Endothelial cell of hepatic sinusoid (primary cell): ENCODE data around the gene AGMAT.

ENCODE experiments used
- in situ Hi-C: cut with HindIII; loops from 2 replicates; pipeline ENCODE4 v1.10.0; 2017; ENCODE audit warnings: low sequenced_read_pairs

Gene AGMAT

DNA sequence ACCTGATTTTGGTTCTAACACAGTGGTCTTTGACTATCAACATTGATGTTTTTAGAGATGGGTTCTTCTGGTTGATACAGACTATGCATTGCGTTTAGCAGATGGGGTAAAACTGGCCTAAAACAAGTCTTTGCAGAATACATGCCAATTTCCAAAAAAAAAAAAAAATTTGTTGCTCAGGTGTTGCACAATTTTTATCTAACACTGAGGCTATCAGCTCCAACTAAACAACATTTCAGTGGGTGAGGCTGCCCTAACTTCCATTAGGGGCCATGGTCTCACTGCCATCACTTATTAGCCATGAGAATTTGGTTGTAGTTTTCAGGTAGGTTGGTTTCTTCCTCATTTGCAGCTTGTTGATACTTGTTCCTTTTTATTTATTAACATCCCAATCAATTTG is 14.0 kb downstream of the AGMAT start:
- in situ Hi-C loops, result no loop called here

DNA sequence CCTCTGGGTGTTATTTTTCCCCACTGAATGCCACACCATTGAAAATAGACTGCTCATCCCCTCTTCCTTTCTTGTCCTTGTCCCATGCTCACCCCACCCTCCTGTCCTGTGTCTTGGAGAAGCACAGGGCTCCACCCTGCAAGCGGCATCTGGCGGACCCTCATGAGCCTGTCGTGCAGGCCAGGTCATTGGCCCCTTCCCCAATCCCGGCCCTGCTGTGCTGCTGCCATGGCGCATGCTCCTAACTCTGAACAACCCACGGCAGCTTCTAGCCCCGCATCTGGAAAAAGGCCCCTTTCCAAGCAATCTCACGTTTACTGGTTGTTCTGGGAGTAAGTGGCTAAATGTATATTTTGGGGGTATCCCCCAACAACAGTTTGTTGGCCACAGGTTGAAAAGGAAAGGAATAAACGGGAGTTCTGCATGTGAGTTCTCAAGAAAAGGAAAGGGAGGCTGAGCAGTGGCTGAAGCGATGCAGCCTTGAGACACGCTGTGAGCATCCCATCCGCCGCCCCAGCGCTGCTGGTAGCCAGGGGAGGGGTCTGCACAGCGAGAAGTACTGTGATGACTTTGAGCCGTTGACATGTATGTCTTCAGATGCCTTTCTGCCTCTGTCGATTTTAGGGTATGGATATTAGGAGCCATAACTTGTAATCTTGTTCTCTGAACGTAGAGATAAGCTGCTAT is 16.3 kb downstream of the AGMAT start:
- in situ Hi-C loops, result no loop called here

GRCh38 chr1:15559189-15559810 is 25.6 kb downstream of the AGMAT start:
- in situ Hi-C loops, result no loop called here

DNA sequence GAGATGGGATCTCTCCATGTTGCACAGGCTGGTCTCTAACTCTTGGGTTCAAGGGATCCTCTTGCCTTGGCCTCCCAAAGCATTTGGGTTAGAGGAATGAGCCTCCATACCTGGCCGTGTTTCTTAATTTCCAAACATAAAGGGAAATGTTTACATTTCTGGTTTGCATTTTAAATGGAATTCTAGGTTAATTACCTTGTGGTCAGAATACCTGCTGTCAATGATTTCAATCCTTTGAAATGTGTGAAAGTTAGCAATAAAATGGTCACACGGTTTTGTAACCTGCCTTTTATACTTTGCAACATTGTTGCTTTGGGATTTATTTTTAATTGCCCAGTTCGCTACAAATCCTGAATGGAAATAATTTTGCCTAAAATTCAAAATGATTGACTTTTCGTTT is 26.3 kb downstream of the AGMAT start:
- in situ Hi-C loops, result no loop called here

DNA sequence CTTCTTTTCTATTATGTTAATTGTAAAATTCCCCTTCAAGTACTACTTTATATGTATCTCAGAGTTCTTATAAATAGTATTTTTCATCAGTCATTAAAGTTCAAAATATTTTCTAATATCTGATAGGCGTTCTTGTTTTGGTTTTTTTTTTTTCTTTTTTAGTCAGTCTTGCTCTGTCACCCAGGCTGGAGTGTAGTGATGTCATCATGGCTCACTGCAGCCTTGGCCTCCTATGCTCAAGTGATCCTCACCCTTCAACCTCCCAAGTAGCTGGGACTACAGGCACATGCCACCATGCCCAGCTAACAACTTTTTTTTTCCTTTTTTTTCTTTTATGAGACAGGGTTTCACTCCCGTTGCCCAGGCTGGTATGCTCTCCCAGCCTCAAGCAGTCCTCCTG is 27.3 kb downstream of the AGMAT start:
- in situ Hi-C loops, result no loop called here

DNA sequence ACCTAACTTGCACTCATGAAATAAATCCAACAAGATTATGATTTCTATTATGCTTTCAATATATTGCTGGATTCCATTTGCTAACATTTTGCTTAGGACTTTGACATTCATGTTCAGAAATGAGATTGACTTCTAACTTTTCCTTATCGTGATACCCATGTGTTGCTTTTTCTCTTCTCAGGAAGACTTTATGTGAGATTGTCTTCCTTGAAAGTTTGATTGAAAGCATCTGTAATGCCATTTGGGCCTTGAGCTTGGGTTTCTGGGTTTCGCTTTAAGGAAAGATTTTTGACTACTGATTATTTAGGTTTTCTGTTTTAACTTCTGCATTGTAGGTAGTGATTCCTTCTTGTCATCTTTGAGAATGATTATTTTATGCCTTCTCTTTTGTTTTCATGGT is 27.8 kb downstream of the AGMAT start:
- in situ Hi-C loops, result no loop called here

DNA sequence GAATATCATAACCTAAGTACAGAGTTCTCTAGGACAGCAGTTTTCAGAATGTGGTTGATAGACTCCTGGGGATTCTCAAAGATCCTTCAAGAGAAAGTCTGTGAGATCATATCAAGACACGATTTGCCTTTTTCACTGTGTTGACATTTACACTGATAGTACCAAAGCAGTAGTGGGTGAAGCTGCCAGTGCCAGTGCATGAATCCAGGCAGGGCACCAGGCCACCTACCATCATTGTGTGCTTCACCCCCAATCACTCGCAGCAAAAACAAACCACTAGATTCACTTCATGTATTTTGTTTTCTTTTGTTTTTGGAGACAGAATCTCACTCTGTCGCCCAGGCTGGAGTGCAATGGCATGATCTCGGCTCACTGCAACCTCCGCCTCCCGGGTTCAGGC is 34.3 kb downstream of the AGMAT start:
- in situ Hi-C loops, result no loop called here

- in situ Hi-C loops, result no loop called here
Measured at GRCh38 chr1:15546641-15547040, 38.2 kb downstream of the AGMAT start.

- in situ Hi-C loops, result no loop called here
Measured at GRCh38 chr1:15543589-15544568, 41.0 kb downstream of the AGMAT start.

DNA sequence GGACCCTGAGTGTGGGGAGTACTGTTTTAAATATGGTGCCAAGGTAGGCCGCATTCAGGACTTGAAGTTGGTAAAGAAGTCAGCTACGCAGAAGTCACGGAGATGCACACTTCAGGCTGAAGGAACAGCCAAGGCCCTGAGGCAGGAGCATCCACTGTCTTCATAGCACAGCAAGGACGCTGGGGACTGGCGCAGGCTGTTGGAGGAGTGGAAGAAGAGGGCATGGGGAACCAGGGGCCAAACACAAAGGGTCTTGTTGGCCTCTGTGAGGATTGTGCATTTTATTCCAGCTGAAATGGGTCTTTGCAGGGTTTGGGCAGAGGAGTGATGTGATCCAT is 41.6 kb downstream of the AGMAT start:
- in situ Hi-C loops, result no loop called here

DNA sequence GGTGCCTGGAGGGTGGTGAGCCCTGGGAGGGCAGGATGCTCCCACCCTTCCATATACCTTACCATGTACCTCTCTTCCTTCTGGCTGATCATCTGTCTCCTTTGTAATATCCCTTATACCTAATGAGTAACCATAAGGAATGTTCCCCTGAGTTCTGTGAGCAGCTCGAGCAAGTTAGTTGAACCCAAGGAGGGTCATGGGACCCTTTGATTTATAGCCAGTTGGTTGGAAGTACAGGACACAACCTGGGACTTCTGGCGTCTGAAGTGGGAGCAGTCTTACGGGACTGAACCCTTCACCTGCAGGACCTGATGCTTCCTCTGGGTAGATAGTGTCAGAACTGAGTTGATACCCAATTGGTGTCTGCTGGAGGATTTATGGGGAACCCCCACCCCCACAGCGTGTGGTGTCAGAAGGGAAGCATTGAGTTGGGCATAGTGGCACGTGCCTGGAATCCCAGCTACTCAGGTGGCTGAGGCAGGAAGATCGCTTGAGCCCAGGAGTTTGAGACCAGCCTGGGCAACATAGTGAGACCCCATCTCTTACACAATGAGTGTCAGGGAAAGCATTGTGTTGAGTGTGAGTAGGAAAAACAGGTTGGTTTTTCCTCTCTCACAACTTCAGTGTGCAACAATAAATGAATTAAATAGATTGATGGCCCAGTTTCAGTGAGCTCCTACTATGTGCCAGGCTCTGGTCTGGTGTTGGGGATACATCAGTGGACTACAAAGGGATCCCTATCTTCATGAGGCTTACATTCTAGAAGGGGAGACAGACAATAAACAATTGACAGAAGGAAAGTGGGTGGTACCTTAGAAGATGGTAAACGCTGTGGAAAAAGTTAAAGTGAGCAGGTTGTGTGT is 42.2 kb downstream of the AGMAT start:
- in situ Hi-C loops, result no loop called here

DNA sequence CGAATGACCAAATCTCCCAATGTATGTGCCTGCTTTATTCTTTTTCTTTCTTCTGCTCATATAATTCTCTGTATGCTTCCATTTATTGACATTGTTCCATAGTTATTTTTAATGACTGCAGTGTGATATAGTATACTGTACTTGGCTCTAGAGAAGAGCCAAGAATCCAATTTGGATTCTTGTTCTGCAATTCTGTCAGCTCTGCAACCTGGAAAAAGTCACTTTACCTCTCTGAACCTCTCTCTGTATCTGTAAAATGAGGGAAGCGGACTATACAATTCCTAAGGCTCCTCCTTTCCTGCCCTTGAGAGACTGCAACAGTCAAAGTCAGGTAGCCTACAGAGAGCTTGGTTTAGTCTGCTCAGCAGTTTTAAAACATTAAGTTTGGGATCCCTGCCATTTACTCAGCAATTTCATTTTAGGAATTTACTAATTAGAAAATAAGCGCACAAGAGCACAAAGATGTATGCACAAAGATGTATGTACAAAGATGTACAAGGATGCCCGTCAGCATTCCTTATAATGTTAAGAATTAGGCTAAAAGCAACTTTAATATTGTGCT is 43.5 kb downstream of the AGMAT start:
- in situ Hi-C loops, result no loop called here

GRCh38 chr1:15540186-15540585 is 44.7 kb downstream of the AGMAT start:
- in situ Hi-C loops, result no loop called here

DNA sequence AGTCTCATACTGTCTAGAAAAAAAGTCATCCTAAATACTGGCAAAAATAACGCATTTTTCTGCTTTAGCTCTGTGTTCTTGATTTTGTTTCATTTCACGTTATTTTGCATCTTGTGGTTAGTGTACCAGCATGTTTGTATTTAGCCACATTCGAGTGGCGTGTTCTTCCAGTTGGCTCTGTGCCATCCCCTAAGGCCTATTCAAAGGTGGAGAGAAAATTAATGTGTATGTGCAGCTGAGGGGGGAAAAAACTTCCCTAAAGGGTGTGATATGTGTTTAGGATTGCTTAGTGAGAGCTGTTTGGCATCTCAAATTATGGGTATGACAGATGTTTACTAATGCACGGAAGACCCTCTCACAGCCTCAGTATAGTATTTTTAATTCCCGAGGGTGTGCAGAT is 46.1 kb downstream of the AGMAT start:
- in situ Hi-C loops, result no loop called here

GRCh38 chr1:15531682-15532081 is 53.2 kb downstream of the AGMAT start:
- in situ Hi-C loops, result no loop called here

DNA sequence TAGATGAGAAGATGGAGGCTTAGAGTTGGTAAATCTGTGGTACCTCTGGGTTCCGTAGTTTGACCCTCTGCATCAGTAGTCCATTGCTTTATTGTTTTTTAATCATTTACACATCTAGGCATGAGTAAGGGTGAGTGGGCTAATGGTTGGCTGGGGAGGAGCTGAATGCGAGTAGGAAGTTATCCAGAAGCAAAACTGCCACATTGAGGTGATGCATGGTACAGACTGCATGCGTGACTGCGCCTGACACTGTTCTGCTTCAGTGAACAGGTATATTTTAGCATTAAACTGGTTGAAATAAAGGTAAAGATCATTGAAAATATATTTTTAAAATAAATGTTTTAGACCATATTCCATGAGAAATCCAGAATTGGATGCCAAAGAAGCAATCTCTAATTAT is 53.8 kb downstream of the AGMAT start:
- in situ Hi-C loops, result no loop called here

DNA sequence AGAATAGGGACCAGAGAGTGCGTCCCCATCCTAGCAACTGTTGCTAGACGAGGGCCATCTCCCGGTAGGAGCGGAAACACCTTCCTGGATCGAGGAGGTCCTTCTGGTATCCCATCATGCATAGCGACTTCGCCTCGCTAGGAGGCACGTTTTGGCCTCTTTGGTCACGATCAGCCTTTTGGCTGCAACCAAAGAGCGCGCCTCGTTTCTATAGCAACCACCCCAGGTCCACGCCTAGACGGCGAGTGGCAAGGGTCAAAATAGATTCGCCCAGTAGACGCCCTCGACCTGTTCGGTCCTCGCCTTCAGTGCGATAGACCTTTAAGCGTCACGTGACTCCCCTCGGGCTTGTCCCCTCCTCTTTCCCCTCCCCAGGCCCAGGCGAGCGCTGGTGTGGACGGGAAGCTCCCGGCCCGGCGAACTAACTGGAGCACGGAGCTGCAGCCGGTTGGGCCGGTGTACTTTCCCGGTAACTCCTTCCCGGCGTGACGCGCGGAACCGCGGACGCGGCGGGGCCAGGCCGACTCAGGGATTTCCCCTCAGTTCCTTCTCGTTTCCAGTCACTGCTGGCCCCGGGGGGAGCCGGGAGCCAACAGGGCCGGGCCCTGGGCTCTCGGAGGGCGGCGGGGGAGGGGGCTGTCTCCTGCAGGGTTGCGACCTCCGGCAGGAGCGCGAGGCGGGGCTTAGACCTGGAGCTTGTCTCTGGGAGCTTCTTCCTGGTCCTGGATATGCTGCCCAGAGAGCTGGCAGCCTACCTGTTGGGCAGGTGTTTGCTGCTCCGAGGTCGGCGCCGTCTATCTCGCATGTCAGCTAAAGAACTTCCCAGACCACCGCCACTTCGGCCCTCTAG is 58.1 kb downstream of the AGMAT start, which contains the start of gene DNAJC16:
Gene DNAJC16 (plus strand): TSS at position 359 of the 850 bp plus-strand sequence. CDS start 2,258 bp downstream, outside the sequence.
- in situ Hi-C loops, result no loop called here

- in situ Hi-C loops, result no loop called here
Measured at GRCh38 chr1:15526021-15526489, 58.8 kb downstream of the AGMAT start.
